Cardiac fibroblast (primary cell): ENCODE data around the gene TSTD2.
"Not testable (repeated sequence)": the region's sequence is repeated elsewhere in the genome, so short reads cannot be mapped to it uniquely, and the experiment has no call there.

ENCODE experiments used
- DNase-seq, 2 donors: peaks; one replicate each; pipeline versions ENCODE4 v3.0.0 to v3.0.0-alpha.2; 2010; ENCODE audit warnings: low read depth in 2 of 2
- H3K4me3 ChIP-seq, 2 donors: replicated peaks in 1 of 2; 1 replicate in 1 of 2; 2 replicates in 1 of 2; pipeline ENCODE4 v1.5.1; 2011; ENCODE audit warnings: low read depth in 2 of 2, low read length in 2 of 2, mild to moderate bottlenecking in 2 of 2, moderate library complexity in 1 of 2
- CTCF ChIP-seq: IDR thresholded peaks from one replicate; pipeline ENCODE4 v1.5.1; 2011; ENCODE audit warnings: low read depth, mild to moderate bottlenecking, low read length, inconsistent platforms

Gene TSTD2

GRCh38 chr9:97593960-97594359 lies 39.2 kb downstream of the TSTD2 start:
- DNase-seq, result peak in 1 of 2 donors; percentile 27
- H3K4me3 ChIP-seq, result no peak overlapping the region
- no peak for TF ChIP-seq CTCF

GRCh38 chr9:97592126-97592525 lies 41.0 kb downstream of the TSTD2 start:
- TF ChIP-seq CTCF, result no peak
- no peak overlapping the region for H3K4me3 ChIP-seq
- peak in 1 of 2 donors; percentile 26 for DNase-seq

GRCh38 chr9:97591535-97591934 lies 41.6 kb downstream of the TSTD2 start:
- no peak for DNase-seq
- H3K4me3 ChIP-seq, result no peak overlapping the region
- TF ChIP-seq CTCF, result no peak

- not testable (repeated sequence) for DNase-seq, H3K4me3 ChIP-seq
Measured at GRCh38 chr9:97586909-97587308, 46.3 kb downstream of the TSTD2 start.

GRCh38 chr9:97584778-97585177 lies 48.4 kb downstream of the TSTD2 start:
- DNase-seq, H3K4me3 ChIP-seq: not testable (repeated sequence)

- DNase-seq, H3K4me3 ChIP-seq: not testable (repeated sequence)
Measured at GRCh38 chr9:97581590-97581989, 51.6 kb downstream of the TSTD2 start.

- TF ChIP-seq CTCF, result no peak
- H3K4me3 ChIP-seq, result no peak overlapping the region
- no peak for DNase-seq
Measured at GRCh38 chr9:97579914-97580313, 53.3 kb downstream of the TSTD2 start.

GRCh38 chr9:97578846-97579245 lies 54.3 kb downstream of the TSTD2 start:
- H3K4me3 ChIP-seq, result no peak overlapping the region
- no peak for TF ChIP-seq CTCF
- no peak for DNase-seq

- DNase-seq, result no peak
- TF ChIP-seq CTCF, result no peak
- no peak overlapping the region for H3K4me3 ChIP-seq
Measured at GRCh38 chr9:97577051-97577450, 56.1 kb downstream of the TSTD2 start.
